B cell (primary cell): ENCODE results near the gene MAP4K2. TPM values are rescaled to one million over a fixed set of nuclear protein-coding genes. Genes with fewer than 3 reads are reported as not detected.

ENCODE experiments used
- ATAC-seq: fragments of 200-7000 bp; cut with Tn5 transposase; one replicate; pipeline ENCODE4 v1.10.0; 2021; ENCODE audit warnings: low read depth, mild to moderate bottlenecking, moderate number of reproducible peaks, moderate library complexity
- CTCF ChIA-PET: fragments of 350-600 bp; sonication (Branson Sonifier 250); formaldehyde crosslinking; loops from one replicate; lab custom pipeline; 2021; ENCODE audit warnings: antibody characterized with exemption, inconsistent platforms; lab: Charles Lee
- POLR2A ChIA-PET: fragments of 350-600 bp; sonication (Branson Sonifier 250); formaldehyde crosslinking; loops from one replicate; lab custom pipeline; 2021; ENCODE audit warnings: antibody characterized with exemption; lab: Charles Lee
- DNase-seq: peaks from one replicate; pipeline ENCODE4 v3.0.0; 2013
- H2AFZ ChIP-seq: 2 replicates; pipeline ENCODE4 v1.6.1; 2012; ENCODE audit warnings: mild to moderate bottlenecking, low read depth, low read length; ENCODE audit not compliant: insufficient read depth, poor library complexity, severe bottlenecking
- H3K27ac ChIP-seq, 2 donors: 1 replicate in 1 of 2; 2 replicates in 1 of 2; pipeline ENCODE4 v1.5.1; 2012 to 2013; ENCODE audit warnings: low read length in 2 of 2, mild to moderate bottlenecking in 2 of 2, moderate library complexity in 1 of 2
- H3K27me3 ChIP-seq, 4 experiments: fragments of 200-600 bp in 1 of 4; sonication (generic) in 1 of 4; replicated peaks in 1 of 4; 1 replicate in 2 of 4; 2 replicates in 2 of 4; pipeline versions ENCODE4 v1.6.1 to v1.7.0; 2013 to 2016; ENCODE audit warnings: low read length in 3 of 4, mild to moderate bottlenecking in 2 of 4, mixed read lengths in 1 of 4, moderate library complexity in 1 of 4; ENCODE audit not compliant: insufficient read depth in 4 of 4, control insufficient read depth in 3 of 4; ENCODE audit errors: control extremely low read depth in 1 of 4
- H3K36me3 ChIP-seq, 2 experiments: replicated peaks in 1 of 2; 1 replicate in 1 of 2; 2 replicates in 1 of 2; pipeline versions ENCODE4 v1.6.1 to v1.7.1; 2013; ENCODE audit warnings: low read length in 1 of 2; ENCODE audit not compliant: insufficient read depth in 2 of 2, control insufficient read depth in 1 of 2; ENCODE audit errors: control extremely low read depth in 1 of 2, extremely low read depth in 1 of 2
- H3K4me1 ChIP-seq, 2 donors: fragments of 200-600 bp in 1 of 2; sonication (generic) in 1 of 2; 1 replicate in 1 of 2; 2 replicates in 1 of 2; pipeline versions ENCODE4 v1.5.1 to v1.6.1; 2013 to 2017; ENCODE audit warnings: low read length in 2 of 2; ENCODE audit not compliant: control insufficient read depth in 2 of 2, insufficient read depth in 2 of 2
- H3K4me2 ChIP-seq: replicated peaks from 2 replicates; pipeline ENCODE3; 2012; ENCODE audit warnings: mild to moderate bottlenecking, low read depth, low read length; ENCODE audit not compliant: poor library complexity, severe bottlenecking
- H3K4me3 ChIP-seq, 5 experiments: fragments of 200-600 bp in 1 of 5; sonication (generic) in 1 of 5; 1 replicate in 3 of 5; 2 replicates in 2 of 5; pipeline versions ENCODE4 v1.5.1 to v1.7.0; 2011 to 2016; ENCODE audit warnings: low read length in 4 of 5, mild to moderate bottlenecking in 4 of 5, low read depth in 2 of 5, control low read depth in 1 of 5, moderate library complexity in 1 of 5; ENCODE audit not compliant: insufficient read depth in 1 of 5; ENCODE audit errors: control extremely low read depth in 1 of 5, extremely low read depth in 1 of 5
- H3K79me2 ChIP-seq: fragments of 200-600 bp; sonication (generic); one replicate; pipeline ENCODE4 v1.6.0; 2016; ENCODE audit warnings: low read length; ENCODE audit not compliant: control insufficient read depth, insufficient read depth
- H3K9ac ChIP-seq: fragments of 200-600 bp; sonication (generic); 2 replicates; pipeline ENCODE4 v1.6.1; 2017; ENCODE audit warnings: mild to moderate bottlenecking, low read length, moderate library complexity
- H3K9me3 ChIP-seq, 3 donors: one replicate each; pipeline versions ENCODE4 v1.6.1 to v1.7.1; 2013; ENCODE audit warnings: low read length in 2 of 3; ENCODE audit not compliant: control insufficient read depth in 2 of 3, insufficient read depth in 1 of 3; ENCODE audit errors: control extremely low read depth in 1 of 3
- H4K20me1 ChIP-seq: 2 replicates; pipeline ENCODE4 v1.6.0; 2012; ENCODE audit warnings: mild to moderate bottlenecking, low read length; ENCODE audit not compliant: insufficient read depth, control insufficient read depth, poor library complexity, severe bottlenecking
- H3K27ac Mint-ChIP-seq: one replicate; pipeline ENCODE4 v1.8.0; 2021; ENCODE audit warnings: mixed read lengths
- H3K27me3 Mint-ChIP-seq: one replicate; pipeline ENCODE4 v1.8.0; 2021; ENCODE audit warnings: mixed read lengths
- H3K4me1 Mint-ChIP-seq: one replicate; pipeline ENCODE4 v1.8.0; 2021; ENCODE audit warnings: mixed read lengths
- H3K4me3 Mint-ChIP-seq: one replicate; pipeline ENCODE4 v1.8.0; 2021; ENCODE audit warnings: mixed read lengths
- H3K9me3 Mint-ChIP-seq: one replicate; pipeline ENCODE4 v1.8.0; 2022; ENCODE audit warnings: mixed read lengths; ENCODE audit not compliant: insufficient read depth
- EZH2 ChIP-seq: IDR thresholded peaks from 2 replicates; pipeline ENCODE4 v1.6.1; 2012; ENCODE audit warnings: borderline replicate concordance, low read depth, mild to moderate bottlenecking, moderate library complexity, low read length; ENCODE audit not compliant: insufficient read depth, poor library complexity, severe bottlenecking
- WGBS: methylation state at CpG from one replicate; pipeline ENCODE4 v1.1.5; 2013; ENCODE audit warnings: missing lambda C conversion rate; ENCODE audit not compliant: insufficient coverage; 5-methylcytosine and 5-hydroxymethylcytosine counted together
- intact Hi-C: fragments of 100-400 bp; cut with micrococcal nuclease; formaldehyde crosslinking; loops from one replicate; pipeline ENCODE4 v1.10.0; 2022
- polyA plus RNA-seq: library from polyadenylated mRNA; depleted of rRNA; stranded (reverse); fragments of >200 nt; gene quantifications from 2 replicates; pipeline ENCODE4 v1.2.3, GENCODE V29; 2012
- total RNA-seq, 2 donors: library from RNA; stranded (reverse); fragments of 120-200 nt in 1 of 2; gene quantifications; 1 replicate in 1 of 2; 2 replicates in 1 of 2; pipeline versions ENCODE4 v1.2.3 to v1.2.4, GENCODE V29; 2013 to 2022
- TF ChIP-seq, protein P1 (sequence below): fragments of 200-600 bp; IDR thresholded peaks from one replicate; pipeline ENCODE4 v1.8.0; 2022; ENCODE audit warnings: antibody characterized with exemption, mild to moderate bottlenecking

The MAP4K2 gene
- total and polyA plus RNA-seq, 2 donors (not counting 1 experiment from before 2014, with no cell fraction given) = 118 to 163 TPM

DNA sequence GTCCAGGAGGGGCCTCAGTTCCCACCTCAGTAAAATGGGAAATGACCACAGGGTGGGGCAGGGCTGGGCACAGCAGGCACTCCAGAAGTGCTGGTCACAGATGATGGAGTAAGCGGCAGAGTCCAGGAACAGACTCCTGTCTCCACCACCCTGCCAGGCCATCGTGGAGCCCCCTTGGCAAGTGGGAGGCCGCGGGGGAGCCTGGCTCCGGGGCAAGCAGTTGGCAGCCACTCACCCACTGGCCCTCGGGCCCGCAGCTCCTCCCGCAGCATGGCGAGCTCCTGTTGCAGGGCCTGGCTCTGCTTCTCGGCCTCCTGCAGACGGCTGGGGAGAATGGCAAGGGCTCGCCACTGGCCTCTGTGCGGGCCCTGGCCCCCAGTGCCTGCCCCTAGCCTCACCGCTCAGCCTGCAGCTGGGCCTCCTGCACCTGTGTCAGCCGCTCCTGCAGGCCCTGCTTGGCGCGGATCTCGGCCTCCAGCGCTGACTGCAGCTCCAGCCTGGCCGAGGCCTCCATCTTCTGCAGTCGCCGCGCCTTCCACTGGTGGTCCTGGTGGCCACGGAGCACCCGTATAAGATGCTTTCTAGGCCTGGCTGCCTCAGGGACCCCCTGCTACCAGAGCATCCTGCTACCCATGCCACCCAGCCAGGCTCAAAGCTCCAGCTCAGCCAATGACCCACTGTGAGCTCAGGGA, 31.2 kb upstream of the MAP4K2 start:
- no peaks in the 10 kb centered on the region for H3K9me3 ChIP-seq
- no peaks in the 10 kb centered on the region for H3K79me2 ChIP-seq
- Mint-ChIP-seq H3K27ac (no peak overlapping the region), H3K4me3 (no peak overlapping the region), H3K27me3 (no peaks in the 10 kb centered on the region), H3K9me3 (no peaks in the 10 kb centered on the region), H3K4me1 (no peaks in the 10 kb centered on the region)
- 94% methylated on average over 25 of the region's 25 CpGs for WGBS
- no peak overlapping the region for H3K4me3 ChIP-seq
- H3K36me3 ChIP-seq = peaks cover 0 to 11% of the 10 kb centered on the region in 2 experiments
- DNase-seq = no peak
- H2AFZ ChIP-seq = no peak overlapping the region
- no peaks in the 10 kb centered on the region for H3K27me3 ChIP-seq
- no peak overlapping the region for H3K27ac ChIP-seq
- H3K9ac ChIP-seq = no peak overlapping the region
- ChIA-PET POLR2A (no interaction called here), CTCF (interaction anchor here (0.5 to 1.2 kb wide), 4 partner anchors 10 to 1953 kb away, joined by 3 to 5 read pairs (median 4); partner anchors contain the start of gene CDC42BPG)
- intact Hi-C loops = no loop called here
- H3K4me2 ChIP-seq = no peak overlapping the region
- TF ChIP-seq EZH2 = no peak
- TF ChIP-seq, protein P1, sequence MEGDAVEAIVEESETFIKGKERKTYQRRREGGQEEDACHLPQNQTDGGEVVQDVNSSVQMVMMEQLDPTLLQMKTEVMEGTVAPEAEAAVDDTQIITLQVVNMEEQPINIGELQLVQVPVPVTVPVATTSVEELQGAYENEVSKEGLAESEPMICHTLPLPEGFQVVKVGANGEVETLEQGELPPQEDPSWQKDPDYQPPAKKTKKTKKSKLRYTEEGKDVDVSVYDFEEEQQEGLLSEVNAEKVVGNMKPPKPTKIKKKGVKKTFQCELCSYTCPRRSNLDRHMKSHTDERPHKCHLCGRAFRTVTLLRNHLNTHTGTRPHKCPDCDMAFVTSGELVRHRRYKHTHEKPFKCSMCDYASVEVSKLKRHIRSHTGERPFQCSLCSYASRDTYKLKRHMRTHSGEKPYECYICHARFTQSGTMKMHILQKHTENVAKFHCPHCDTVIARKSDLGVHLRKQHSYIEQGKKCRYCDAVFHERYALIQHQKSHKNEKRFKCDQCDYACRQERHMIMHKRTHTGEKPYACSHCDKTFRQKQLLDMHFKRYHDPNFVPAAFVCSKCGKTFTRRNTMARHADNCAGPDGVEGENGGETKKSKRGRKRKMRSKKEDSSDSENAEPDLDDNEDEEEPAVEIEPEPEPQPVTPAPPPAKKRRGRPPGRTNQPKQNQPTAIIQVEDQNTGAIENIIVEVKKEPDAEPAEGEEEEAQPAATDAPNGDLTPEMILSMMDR = no peak
- no peak for ATAC-seq
- peaks cover 0 to 4% of the 10 kb centered on the region in 2 donors for H3K4me1 ChIP-seq
- H4K20me1 ChIP-seq = no peaks in the 10 kb centered on the region

DNA sequence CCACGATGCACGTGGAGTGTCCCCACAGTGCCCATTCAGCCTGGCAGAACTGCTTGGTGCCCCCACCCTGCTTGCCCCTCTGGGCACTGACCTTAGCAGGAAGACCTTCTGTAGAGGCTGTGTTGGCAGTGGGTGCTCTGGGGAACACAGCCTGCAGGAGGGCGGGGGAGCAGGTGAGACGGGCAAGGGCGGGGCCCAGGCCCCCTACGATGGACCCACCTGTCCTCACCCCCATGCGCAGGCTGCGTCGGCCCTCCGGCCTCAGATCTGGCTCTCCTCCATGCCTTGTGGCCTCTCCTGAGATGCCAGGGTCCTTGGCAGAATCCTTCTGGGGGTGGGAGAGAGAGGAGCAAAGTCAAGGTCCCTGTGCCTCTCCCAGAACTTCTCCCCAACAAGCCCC, 30.5 kb upstream of the MAP4K2 start:
- ChIA-PET CTCF (no interaction called here), POLR2A (no interaction called here)
- no peak for TF ChIP-seq EZH2
- TF ChIP-seq, protein P1 = no peak
- Mint-ChIP-seq H3K27me3 (no peaks in the 10 kb centered on the region), H3K9me3 (no peaks in the 10 kb centered on the region), H3K4me1 (peaks cover 2% of the 10 kb centered on the region), H3K4me3 (no peak overlapping the region), H3K27ac (no peak overlapping the region)
- no peak for DNase-seq
- no peaks in the 10 kb centered on the region for H3K9me3 ChIP-seq
- H3K4me2 ChIP-seq = no peak overlapping the region
- H3K4me1 ChIP-seq = peaks cover 0 to 4% of the 10 kb centered on the region in 2 donors
- no peak overlapping the region for H3K9ac ChIP-seq
- H3K27ac ChIP-seq = no peak overlapping the region
- intact Hi-C loops = no loop called here
- peaks cover 0 to 11% of the 10 kb centered on the region in 2 experiments for H3K36me3 ChIP-seq
- no peaks in the 10 kb centered on the region for H4K20me1 ChIP-seq
- H2AFZ ChIP-seq = no peak overlapping the region
- H3K27me3 ChIP-seq = no peaks in the 10 kb centered on the region
- no peaks in the 10 kb centered on the region for H3K79me2 ChIP-seq
- WGBS = 98% methylated on average over 6 of the region's 10 CpGs
- no peak for ATAC-seq
- no peak overlapping the region for H3K4me3 ChIP-seq
